Epidermal melanocyte (primary cell): ENCODE data around the gene YWHAG.
"Not testable (repeated sequence)": the region's sequence is repeated elsewhere in the genome, so short reads cannot be mapped to it uniquely, and the experiment has no call there.

Source experiments
- DNase-seq: peaks from one replicate; pipeline ENCODE4 v3.0.0; 2011; ENCODE audit warnings: low spot score; ENCODE audit not compliant: insufficient read length

Gene YWHAG

GRCh38 chr7:76349313-76349885 is 9.4 kb downstream of the YWHAG start:
- DNase-seq: no peak

GRCh38 chr7:76347710-76348109 is 11.1 kb downstream of the YWHAG start:
- DNase-seq: no peak

DNA sequence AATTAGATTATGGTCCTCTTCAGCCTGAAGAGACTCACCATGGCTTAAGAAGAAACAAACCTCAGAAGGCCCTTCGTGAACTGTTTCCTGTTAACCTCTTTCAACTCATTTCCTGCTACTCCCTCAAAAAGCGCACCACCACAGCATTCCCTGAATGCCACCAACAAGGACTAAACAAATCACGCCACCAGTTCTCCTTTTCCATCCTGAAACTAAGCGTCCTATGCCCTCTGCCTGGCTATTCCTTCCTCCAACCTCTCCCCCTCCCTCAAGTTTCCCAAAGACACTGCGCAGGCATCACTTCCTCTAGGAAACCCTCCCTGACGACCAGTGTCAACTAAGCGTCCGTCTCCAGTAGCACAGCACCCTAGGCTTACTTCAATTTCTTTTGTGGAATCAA is 12.0 kb downstream of the YWHAG start:
- no peak for DNase-seq

- no peak for DNase-seq
Measured at GRCh38 chr7:76346097-76346496, 12.7 kb downstream of the YWHAG start.

DNA sequence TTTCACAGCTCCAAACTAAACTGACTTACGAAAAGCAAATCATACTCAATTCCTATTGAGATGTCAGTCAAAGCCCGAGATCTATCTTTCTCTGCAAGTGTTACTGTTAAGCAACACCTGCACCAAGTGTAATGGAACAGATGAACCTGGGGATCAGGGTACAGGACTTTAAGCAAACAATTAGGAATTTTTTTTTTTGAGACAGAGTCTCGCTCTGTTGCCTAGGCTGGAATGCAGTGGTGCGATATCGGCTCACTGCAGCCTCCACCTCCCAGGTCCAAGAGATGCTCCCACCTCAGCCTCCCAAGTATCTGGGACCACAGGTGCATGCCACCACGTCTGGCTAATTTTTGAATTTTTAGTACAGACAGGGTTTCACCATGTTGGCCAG is 14.9 kb downstream of the YWHAG start:
- no peak for DNase-seq

DNA sequence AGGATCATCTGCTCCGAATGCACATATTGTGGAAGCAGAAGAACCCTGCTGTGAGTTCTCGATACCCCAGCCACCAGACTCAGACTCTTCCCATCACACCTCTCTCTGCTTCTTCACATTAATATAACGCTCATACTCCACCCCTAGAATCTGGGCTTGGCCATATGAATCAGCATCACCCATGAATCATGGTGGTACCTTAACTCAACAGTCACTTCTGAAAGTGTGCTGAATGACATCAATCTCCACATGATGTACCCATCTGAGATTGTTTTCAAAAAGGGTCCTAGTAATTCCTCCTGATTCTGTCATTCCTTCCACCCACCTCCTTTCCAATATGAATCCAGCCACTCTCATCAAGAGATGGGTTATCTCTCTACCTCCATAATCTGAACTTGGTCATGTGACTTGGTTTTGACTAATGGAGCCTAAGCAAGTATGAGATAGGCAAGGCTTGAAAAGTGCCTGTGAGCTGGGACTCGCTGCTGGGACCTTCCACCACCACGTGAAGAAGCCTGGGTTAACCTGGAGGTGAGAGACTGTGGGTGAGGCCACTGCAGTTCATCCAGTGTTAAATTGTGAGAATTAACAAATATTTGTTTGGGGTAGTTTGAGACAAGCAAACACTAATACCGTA is 15.4 kb downstream of the YWHAG start:
- no peak for DNase-seq

DNA sequence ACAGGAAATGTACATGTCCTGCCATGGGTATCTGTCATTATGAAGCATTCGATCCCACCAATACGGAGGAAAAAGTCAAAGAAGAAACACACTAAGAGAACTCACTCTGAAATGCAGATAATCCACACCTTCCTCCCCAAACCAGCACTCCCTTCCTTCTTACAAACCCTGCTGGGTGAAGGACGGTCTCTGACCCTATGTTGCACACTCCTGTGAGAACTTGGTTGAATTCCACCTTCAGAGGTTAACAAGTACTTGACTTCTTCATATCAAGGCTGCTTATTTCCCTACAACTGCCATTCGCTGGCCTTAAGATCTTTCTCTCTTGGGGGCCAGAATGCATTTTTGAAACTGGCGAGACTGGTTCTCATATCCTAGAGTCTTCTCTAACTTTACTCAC is 16.6 kb downstream of the YWHAG start:
- no peak for DNase-seq

GRCh38 chr7:76340617-76341131 is 18.1 kb downstream of the YWHAG start:
- no peak for DNase-seq

DNA sequence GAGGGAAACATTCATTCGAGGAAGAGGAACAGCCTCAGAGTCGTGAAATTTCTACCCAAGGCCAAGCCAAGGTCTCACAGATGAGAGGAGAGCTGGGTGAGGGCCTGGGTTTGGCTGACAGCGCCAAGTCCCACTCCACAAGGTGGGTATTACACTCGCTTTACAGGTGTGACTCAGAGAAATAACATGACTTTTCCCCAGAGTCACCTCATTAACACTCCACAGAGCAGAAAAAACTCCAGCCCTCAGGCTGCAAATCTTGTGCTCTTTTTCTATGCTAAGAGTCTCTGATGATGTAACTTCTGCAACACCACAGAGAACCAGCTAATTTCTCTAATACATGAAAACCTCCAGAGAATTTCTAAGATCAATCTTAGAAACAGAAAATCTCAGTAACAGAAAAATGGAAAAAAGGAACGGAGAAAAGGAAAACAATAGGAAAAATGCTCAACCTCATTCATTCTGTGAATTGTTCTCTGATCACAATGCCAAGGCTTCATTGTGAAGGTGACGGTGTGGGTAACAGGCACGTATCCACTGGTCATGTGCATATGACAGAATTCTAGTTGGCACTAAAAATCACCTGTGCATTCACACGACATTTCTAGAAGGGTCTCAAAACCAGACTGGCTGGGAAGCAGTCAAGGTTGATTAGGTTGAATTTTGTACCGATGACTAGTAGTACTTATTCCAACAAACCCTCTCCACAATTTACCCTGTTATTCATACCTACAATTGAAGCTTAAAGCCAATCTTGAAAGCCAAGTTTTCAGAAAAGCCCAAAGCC is 20.3 kb downstream of the YWHAG start:
- no peak for DNase-seq

GRCh38 chr7:76337147-76337546 is 21.6 kb downstream of the YWHAG start:
- DNase-seq: no peak

DNA sequence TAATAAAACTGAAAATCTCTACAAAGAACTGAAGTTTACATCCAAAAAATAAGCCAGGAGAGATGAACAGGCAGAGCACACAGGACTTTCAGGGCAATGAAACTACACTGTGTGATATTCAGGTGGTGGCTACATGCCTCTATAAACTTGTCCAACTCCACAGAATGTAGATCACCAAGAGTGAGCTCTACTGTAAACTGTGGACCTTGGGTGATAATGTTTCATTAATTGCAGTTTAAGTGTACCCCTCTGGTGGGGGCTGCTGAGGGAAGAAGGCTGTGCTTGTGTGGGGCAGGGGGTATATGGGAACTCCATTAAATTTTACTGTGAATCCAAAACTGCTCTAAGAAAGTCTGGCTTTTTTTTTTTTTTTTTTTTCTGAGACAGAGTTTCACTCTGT is 22.7 kb downstream of the YWHAG start:
- DNase-seq: no peak

DNA sequence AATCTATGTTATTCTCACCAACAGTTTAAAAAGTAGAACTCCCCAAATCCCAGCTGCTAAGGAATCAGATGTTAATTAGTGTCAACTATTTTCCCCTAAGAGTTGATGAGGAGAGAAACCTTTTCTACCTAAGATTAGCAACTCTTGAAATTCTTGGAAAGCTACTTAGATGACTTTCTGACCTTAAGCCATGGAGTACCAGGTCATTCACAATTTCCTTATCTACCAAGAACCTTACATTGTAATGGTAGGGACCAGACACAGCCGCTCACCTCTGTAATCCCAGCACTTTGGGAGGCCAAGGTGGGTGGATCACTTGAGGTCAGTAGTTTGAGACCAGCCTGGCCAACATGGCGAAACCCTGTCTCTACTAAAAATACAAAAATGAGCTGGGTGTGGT is 23.4 kb downstream of the YWHAG start:
- not testable (repeated sequence) for DNase-seq

- DNase-seq: no peak
Measured at GRCh38 chr7:76334320-76334967, 24.3 kb downstream of the YWHAG start.

GRCh38 chr7:76333511-76334101 is 25.2 kb downstream of the YWHAG start:
- peak; percentile 82 for DNase-seq

DNA sequence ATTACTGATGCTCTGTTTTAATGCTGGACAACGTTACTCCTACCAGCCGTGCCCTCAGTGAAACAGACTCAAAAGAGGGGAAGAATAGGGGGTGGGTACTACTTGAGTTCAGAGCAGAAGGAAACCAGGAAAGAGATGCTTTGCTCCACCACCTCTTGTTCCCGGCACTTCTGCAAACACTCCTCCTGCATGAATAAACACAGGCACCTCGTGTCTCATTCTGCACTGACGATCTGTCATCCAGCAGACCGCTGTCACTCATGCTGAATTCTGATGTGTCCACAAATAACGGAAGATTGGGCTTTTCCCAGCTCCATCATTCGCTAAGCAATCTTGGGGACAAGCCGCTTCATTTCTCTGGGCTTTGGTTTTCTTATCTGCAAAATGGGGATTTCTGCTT is 26.7 kb downstream of the YWHAG start:
- no peak for DNase-seq

GRCh38 chr7:76330673-76331072 is 28.1 kb downstream of the YWHAG start:
- no peak for DNase-seq

DNA sequence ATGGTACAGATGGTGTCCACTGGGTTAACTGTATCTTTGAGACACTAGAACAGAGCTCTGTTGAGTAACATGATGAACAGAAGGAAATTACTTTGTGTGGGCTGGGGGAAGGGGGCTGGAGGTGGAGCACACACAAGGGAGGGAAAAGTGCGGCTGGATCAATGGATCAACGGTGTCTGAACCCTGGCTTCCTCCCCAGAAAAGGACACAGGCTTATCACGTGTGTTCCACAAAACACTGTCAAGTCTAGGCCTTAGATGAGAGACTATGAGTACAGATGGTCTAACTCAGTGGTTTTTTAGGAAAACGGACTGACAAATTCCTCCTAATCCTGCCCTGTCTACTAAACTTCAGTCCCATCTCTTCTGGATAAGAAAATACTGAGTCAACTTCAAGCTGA is 28.5 kb downstream of the YWHAG start:
- DNase-seq: no peak

DNA sequence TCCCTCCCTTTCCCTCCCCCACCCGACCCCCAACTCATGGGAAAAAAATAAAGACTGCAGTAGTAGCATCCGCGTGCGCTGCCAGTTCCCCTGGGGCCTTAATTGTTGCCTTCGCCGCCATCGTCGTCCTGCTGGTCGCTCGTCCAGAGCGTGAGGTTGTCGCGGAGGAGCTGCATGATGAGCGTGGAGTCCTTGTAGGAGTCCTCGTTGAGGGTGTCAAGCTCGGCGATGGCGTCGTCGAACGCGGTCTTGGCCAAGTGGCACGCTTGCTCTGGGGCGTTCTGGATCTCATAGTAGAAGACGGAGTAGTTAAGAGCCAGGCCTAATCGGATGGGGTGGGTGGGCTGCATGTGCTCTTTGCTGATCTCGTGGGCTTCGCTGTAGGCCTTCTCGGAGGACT is 29.3 kb downstream of the YWHAG start:
- DNase-seq: no peak

DNA sequence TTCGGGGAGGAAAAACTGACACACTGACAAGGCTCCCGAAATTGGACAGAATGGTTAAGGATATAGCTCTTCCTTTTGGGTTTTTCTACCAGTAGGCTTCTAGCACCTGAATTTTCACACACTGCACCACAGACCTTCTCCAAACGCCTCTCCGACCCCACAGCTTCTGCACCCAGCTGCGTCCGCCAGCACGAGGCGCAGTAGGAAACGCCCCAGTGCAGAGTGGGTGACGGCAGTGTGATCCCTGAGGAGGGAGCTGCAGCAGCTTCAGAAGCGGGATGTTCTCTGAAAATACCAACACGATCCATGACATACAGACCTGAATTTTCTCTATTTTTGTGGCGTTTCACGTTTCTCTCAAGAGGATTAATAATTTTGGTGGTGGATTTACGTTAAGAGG is 30.4 kb downstream of the YWHAG start:
- no peak for DNase-seq

DNA sequence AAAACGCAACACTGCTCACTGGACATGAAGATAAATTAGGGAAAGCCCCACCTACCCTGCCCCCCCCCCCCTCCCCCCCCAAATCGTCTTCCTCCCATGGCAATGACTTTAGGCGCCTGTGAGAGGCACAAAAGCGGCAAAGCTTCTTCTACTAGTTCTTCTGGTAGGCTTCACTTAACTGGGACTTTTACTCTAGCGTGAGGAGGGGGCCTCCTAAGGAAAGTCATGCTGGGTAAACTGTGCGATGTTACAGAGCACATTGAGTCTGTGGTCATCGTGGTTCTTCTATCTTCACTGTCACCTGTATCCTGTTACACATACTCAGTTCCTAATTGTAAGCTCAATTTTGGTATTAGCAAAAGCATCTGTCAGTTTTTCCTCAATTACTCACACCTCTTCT is 31.2 kb downstream of the YWHAG start:
- no peak for DNase-seq

DNA sequence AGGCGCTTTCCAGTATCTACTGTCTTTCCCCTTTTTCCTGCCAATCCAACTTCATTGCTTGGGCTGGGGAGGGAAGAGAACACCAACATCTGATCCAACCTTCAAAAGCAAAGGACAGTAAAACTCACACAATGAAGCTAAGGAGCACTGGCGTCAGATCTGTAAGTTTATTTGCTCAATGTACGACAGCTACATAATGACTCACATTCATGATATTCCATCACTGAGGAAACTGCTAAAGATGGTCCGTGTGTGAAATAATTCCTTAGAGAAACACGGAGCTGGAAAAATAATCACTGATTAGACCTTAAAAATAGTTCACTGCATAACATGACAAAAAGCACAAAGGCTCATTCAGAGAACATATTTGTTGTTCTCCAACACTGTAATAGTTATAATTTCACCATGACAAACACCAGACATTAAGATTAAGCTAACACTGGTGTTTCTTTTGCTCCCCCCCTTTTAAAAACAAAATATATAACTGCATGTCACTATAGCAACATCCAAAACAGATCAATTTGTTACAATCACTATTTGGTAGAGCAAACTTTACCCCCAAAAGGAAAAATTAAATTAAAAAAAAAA is 32.1 kb downstream of the YWHAG start:
- DNase-seq: no peak
